Measurements from ENCODE around the gene DCHS2. TPM values are rescaled to one million over a fixed set of nuclear protein-coding genes. Genes with fewer than 3 reads are reported as not detected.

Gene DCHS2
- total and polyA plus RNA-seq, 5 experiments from 2014 or later, result not detected

- Mint-ChIP-seq H3K9me3 (no peaks in the 10 kb centered on the region), H3K27ac (no peak overlapping the region), H3K36me3 (no peaks in the 10 kb centered on the region), H3K4me1 (peaks cover 0 to 11% (median 0%) of the 10 kb centered on the region in 4 donors), H3K27me3 (peaks cover 19 to 50% (median 30%) of the 10 kb centered on the region in 5 donors), H3K4me3 (no peak overlapping the region)
- no peak for ATAC-seq
- DNase-seq, result no peak
- POLR2A ChIA-PET, result no interaction called here
These were observed 66.1 kb downstream of the DCHS2 start for GRCh38 chr4:154425514-154425913.

DNA sequence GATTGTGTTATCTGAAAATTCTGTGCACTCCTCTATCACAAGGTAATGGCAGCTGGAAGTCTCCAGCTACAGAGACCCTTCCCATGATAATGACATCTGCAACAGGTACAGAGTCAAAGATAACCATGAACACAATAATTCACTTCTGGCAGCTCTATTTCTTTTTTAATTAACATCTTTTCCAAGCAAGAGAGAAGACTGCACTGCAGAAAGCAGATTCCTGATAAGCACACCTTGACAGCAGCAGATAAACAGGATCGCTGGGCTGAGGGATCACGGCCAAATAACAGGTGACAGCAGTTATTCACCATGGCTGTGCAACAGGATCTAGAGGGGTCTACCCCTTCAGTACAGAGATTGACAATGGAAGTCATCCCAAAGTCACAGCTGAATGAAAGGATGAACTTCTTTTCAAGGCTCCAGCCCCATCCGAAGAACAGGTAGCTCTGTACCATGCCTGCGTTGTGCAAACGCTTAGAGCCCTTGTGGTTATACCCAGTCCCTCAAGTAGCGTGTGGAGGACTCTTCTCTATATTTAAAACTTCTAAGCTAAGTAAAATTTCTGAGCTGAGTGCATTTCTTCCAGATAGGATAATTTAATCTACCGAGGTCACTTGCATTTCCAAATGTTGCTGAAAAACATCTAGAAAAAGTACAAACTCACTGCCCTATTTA lies 66.7 kb downstream of the DCHS2 start:
- ATAC-seq (no peak), DNase-seq (no peak)
- Mint-ChIP-seq H3K27me3 (peaks cover 19 to 50% (median 30%) of the 10 kb centered on the region in 5 donors), H3K9me3 (no peaks in the 10 kb centered on the region), H3K4me1 (peaks cover 0 to 11% (median 0%) of the 10 kb centered on the region in 4 donors), H3K4me3 (no peak overlapping the region), H3K27ac (no peak overlapping the region), H3K36me3 (no peaks in the 10 kb centered on the region)
- POLR2A ChIA-PET, result no interaction called here

- no peak overlapping the region for H3K27ac Mint-ChIP-seq
- peaks cover 21 to 43% (median 27%) of the 10 kb centered on the region in 5 donors for H3K27me3 Mint-ChIP-seq
- H3K4me3 Mint-ChIP-seq, result no peak overlapping the region
- H3K36me3 Mint-ChIP-seq, result no peaks in the 10 kb centered on the region
- no peak for DNase-seq
- no peak for ATAC-seq
- H3K4me1 Mint-ChIP-seq, result peaks cover 0 to 15% (median 2%) of the 10 kb centered on the region in 4 donors
- POLR2A ChIA-PET, result no interaction called here
- no peaks in the 10 kb centered on the region for H3K9me3 Mint-ChIP-seq
These were observed 69.4 kb downstream of the DCHS2 start for GRCh38 chr4:154422152-154422551.

- Mint-ChIP-seq H3K36me3 (no peaks in the 10 kb centered on the region), H3K4me1 (peaks cover 3 to 19% (median 6%) of the 10 kb centered on the region in 4 donors), H3K9me3 (no peaks in the 10 kb centered on the region), H3K27ac (no peak overlapping the region), H3K4me3 (no peak overlapping the region), H3K27me3 (peaks cover 24 to 49% (median 31%) of the 10 kb centered on the region in 5 donors)
- POLR2A ChIA-PET, result no interaction called here
- DNase-seq (no peak), ATAC-seq (no peak)
These were observed 70.0 kb downstream of the DCHS2 start for GRCh38 chr4:154421618-154422017.

GRCh38 chr4:154417373-154417673 lies 74.3 kb downstream of the DCHS2 start:
- peak overlapping the region in 2 of 10 donors; percentile 15 to 80 for H3K27ac Mint-ChIP-seq
- peaks cover 7 to 24% (median 17%) of the 10 kb centered on the region in 4 donors for H3K4me1 Mint-ChIP-seq
- POLR2A ChIA-PET, result no interaction called here
- no peak for DNase-seq
- ATAC-seq, result no peak
- peak overlapping the region in 7 of 10 donors; percentile 1 to 80 (median 66) for H3K4me3 Mint-ChIP-seq
- no peaks in the 10 kb centered on the region for H3K9me3 Mint-ChIP-seq
- H3K27me3 Mint-ChIP-seq, result peaks cover 32 to 71% (median 40%) of the 10 kb centered on the region in 5 donors
- H3K36me3 Mint-ChIP-seq, result no peaks in the 10 kb centered on the region

DNA sequence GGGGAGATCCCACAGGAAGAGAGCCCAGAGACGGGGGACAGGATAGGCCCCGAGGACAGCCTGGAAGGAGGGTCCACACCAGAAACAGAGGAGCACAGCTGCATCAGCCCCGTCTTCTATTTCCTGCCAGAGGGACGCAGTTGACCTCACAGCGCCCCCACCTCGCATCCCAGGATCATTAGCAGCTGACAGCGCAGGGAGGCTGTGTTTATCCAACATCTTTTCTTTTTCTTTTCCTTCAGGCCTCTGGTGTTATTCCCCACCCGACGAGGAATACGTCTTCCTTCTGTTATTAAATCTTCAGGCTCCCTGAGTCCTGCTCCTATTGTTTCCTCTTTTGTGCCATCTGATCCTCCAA lies 75.4 kb downstream of the DCHS2 start:
- H3K27ac Mint-ChIP-seq, result peak overlapping the region in 5 of 10 donors; percentile 15 to 66 (median 41)
- POLR2A ChIA-PET, result no interaction called here
- peak overlapping the region; percentile 66 to 84 (median 80) for H3K4me3 Mint-ChIP-seq

DNA sequence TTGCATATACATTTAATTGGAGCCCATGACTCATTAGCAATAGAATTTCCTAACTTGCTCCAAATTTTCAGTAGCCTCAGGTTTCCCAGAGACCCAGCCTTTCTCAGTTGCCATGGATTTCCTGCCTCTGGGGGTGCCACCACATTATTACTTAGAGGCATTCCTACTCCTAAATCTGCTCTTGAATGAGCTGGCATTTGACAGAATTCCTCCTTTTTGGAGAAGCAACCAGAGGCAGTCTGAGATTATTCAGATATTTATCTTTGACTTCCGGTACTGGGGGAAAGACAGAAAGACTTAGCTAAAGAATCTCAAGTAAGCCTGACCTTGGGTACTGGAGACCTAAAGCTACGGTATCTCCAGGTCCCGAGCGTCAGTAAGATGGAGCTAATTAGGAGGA lies 76.3 kb downstream of the DCHS2 start:
- H3K27me3 Mint-ChIP-seq, result peaks cover 32 to 73% (median 39%) of the 10 kb centered on the region in 5 donors
- H3K4me1 Mint-ChIP-seq, result peaks cover 7 to 20% (median 17%) of the 10 kb centered on the region in 4 donors
- peak overlapping the region in 2 of 10 donors; percentile 44 to 74 for H3K4me3 Mint-ChIP-seq
- DNase-seq (no peak), ATAC-seq (no peak)
- H3K36me3 Mint-ChIP-seq, result peaks cover 0 to 7% (median 0%) of the 10 kb centered on the region in 3 donors
- H3K27ac Mint-ChIP-seq, result no peak overlapping the region
- POLR2A ChIA-PET, result no interaction called here
- H3K9me3 Mint-ChIP-seq, result peaks cover 0 to 11% (median 7%) of the 10 kb centered on the region in 9 donors

More for the DNA sequence above, 75.4 kb downstream of the DCHS2 start:
- no peaks in the 10 kb centered on the region for H3K36me3 Mint-ChIP-seq
- peaks cover 7 to 20% (median 17%) of the 10 kb centered on the region in 4 donors for H3K4me1 Mint-ChIP-seq
- peaks cover 0 to 3% (median under 1%) of the 10 kb centered on the region in 9 donors for H3K9me3 Mint-ChIP-seq
- ATAC-seq (peak in 1 of 2 donors; percentile 14), DNase-seq (peak in 1 of 10 donors; percentile 1)
- peaks cover 28 to 67% (median 36%) of the 10 kb centered on the region in 5 donors for H3K27me3 Mint-ChIP-seq

DNA sequence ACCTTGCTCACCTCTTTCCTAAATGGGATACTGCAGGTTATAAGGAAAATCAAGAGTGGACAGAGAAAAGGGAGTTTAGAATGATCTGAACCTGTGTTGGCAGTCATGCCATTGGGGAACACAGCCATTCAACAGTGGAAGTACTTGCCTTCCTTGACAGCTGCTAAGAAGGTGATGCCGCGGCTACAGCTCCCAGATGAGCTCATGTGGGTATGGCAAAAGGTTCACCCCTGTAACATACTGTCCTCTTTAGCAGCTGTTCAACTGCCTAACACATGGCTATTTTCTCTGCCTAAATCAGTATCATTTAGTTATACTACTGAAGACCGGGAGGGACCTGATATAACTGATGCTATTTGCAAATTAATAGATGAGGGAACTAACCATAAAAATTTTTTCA lies 76.8 kb downstream of the DCHS2 start:
- H3K36me3 Mint-ChIP-seq, result peaks cover 0 to 8% (median 0%) of the 10 kb centered on the region in 3 donors
- DNase-seq (no peak), ATAC-seq (no peak)
- POLR2A ChIA-PET, result no interaction called here
- H3K4me1 Mint-ChIP-seq, result peaks cover 7 to 20% (median 17%) of the 10 kb centered on the region in 4 donors
- no peak overlapping the region for H3K27ac Mint-ChIP-seq
- H3K9me3 Mint-ChIP-seq, result peaks cover 0 to 16% (median 8%) of the 10 kb centered on the region in 9 donors
- H3K4me3 Mint-ChIP-seq, result no peak overlapping the region
- peaks cover 33 to 73% (median 39%) of the 10 kb centered on the region in 5 donors for H3K27me3 Mint-ChIP-seq

GRCh38 chr4:154414371-154414770 lies 77.2 kb downstream of the DCHS2 start:
- Mint-ChIP-seq H3K36me3 (peaks cover 0 to 8% (median 0%) of the 10 kb centered on the region in 3 donors), H3K4me3 (no peak overlapping the region), H3K27ac (no peak overlapping the region), H3K4me1 (peaks cover 7 to 20% (median 17%) of the 10 kb centered on the region in 4 donors), H3K27me3 (peaks cover 32 to 73% (median 39%) of the 10 kb centered on the region in 5 donors), H3K9me3 (peaks cover 0 to 18% (median 10%) of the 10 kb centered on the region in 9 donors)
- DNase-seq (no peak), ATAC-seq (no peak)
- POLR2A ChIA-PET, result no interaction called here

DNA sequence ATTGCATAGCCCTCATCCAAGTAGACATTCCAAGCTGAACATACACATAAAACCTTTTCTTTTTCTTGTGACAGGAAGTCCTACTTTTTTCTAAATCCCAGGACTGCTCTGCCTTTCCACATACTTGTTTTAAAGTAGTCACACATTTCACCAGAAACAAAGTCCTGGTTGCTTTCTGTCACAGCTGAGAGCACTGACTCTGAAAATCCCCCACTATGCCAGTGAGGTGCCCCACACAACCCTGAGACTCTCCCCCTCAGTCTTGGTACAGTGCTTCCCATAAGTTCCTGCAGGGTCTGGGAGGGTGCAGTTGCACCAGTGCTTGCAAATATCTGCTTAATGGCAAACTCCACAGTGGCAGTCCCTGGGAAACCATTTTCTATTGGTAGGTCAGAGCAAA lies 84.2 kb downstream of the DCHS2 start:
- Mint-ChIP-seq H3K9me3 (peaks cover 1 to 25% (median 11%) of the 10 kb centered on the region in 9 donors), H3K27me3 (peaks cover 11 to 51% (median 20%) of the 10 kb centered on the region in 5 donors), H3K36me3 (peaks cover 0 to 13% (median 5%) of the 10 kb centered on the region in 3 donors), H3K4me1 (peaks cover 0 to 7% (median 4%) of the 10 kb centered on the region in 4 donors), H3K27ac (no peak overlapping the region), H3K4me3 (no peak overlapping the region)
- ATAC-seq (no peak), DNase-seq (no peak)
- POLR2A ChIA-PET, result no interaction called here

DNA sequence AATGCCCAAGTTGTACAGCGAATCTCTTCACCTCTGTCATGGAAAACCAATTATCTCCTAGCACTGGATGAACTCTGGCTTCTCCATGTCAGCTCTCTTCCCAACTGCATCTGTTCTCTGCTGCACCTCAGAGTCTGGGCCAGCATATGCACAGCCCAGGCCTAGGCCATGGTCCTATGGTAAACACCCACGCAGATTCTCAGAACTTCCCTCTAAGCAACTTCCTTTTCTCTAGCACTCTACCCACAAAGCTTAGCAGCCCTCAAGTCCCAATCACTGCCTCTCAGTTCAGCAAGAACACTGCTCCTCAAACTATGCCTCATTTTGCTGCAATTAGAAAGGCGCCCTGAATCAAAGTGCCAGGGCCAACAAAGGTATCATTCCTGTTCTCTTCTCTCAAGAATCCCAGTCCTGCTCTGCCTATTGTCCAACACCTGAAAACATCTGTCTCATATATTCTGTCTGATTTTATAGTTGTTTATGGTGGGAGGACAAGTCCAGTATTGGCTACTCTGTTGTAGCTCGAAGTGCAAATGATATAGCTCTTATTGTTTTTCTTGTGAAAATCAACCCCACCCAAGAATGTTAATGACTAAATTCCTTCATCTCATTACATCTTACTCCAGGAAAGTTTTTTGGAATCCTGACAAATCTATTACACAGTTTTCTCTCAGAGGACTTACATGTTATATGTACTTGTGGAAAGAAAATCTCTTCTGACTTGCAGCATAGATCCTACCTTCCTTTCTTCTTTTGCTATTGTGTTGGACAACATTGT lies 85.4 kb downstream of the DCHS2 start:
- H3K36me3 Mint-ChIP-seq, result peaks cover 0 to 13% (median 5%) of the 10 kb centered on the region in 3 donors
- POLR2A ChIA-PET, result no interaction called here
- H3K9me3 Mint-ChIP-seq, result peaks cover 0 to 25% (median 11%) of the 10 kb centered on the region in 9 donors
- ATAC-seq (no peak), DNase-seq (no peak)
- peak overlapping the region in 1 of 10 donors; percentile 11 for H3K27ac Mint-ChIP-seq
- peaks cover 9 to 43% (median 19%) of the 10 kb centered on the region in 5 donors for H3K27me3 Mint-ChIP-seq
- H3K4me3 Mint-ChIP-seq, result no peak overlapping the region
- H3K4me1 Mint-ChIP-seq, result peaks cover 0 to 7% (median 4%) of the 10 kb centered on the region in 4 donors

GRCh38 chr4:154399259-154399974 lies 92.2 kb downstream of the DCHS2 start:
- H3K4me3 Mint-ChIP-seq, result no peak overlapping the region
- peaks cover 0 to 4% (median 0%) of the 10 kb centered on the region in 4 donors for H3K4me1 Mint-ChIP-seq
- ATAC-seq (no peak), DNase-seq (no peak)
- peaks cover 4 to 17% (median 7%) of the 10 kb centered on the region in 5 donors for H3K27me3 Mint-ChIP-seq
- no peak overlapping the region for H3K27ac Mint-ChIP-seq
- H3K36me3 Mint-ChIP-seq, result peaks cover 0 to 5% (median 5%) of the 10 kb centered on the region in 3 donors
- peaks cover 0 to 10% (median 2%) of the 10 kb centered on the region in 9 donors for H3K9me3 Mint-ChIP-seq
- POLR2A ChIA-PET, result no interaction called here
